GM23338 (cell line): ENCODE measurements around the gene CNTN3.

Experiments used
- EZH2 ChIP-seq: fragments of 200-600 bp; sonication (generic); IDR thresholded peaks from one replicate; pipeline ENCODE4 v1.8.0; 2017; ENCODE audit warnings: antibody characterized with exemption, mild to moderate bottlenecking, low read depth; ENCODE audit not compliant: unreplicated experiment
- NANOG ChIP-seq: IDR thresholded peaks from 2 replicates; pipeline ENCODE4 v1.6.1; 2016; ENCODE audit warnings: antibody characterized with exemption, borderline replicate concordance
- POLR2AphosphoS5 ChIP-seq: IDR thresholded peaks from 2 replicates; pipeline ENCODE4 v1.6.1; 2016; ENCODE audit warnings: antibody characterized with exemption, low read depth
- STAT1 ChIP-seq: IDR thresholded peaks from one replicate; pipeline ENCODE4 v1.6.1; 2016; ENCODE audit warnings: antibody characterized with exemption; ENCODE audit not compliant: unreplicated experiment
- TF ChIP-seq, protein P1 (sequence below), 2 experiments: fragments of 200-600 bp in 1 of 2; sonication (generic) in 1 of 2; conservative IDR thresholded peaks; 2 replicates each; pipeline versions ENCODE4 v1.5.1 to v1.6.1; 2016 to 2017; ENCODE audit warnings: antibody characterized with exemption in 2 of 2, low read depth in 2 of 2, mild to moderate bottlenecking in 2 of 2, moderate library complexity in 1 of 2
- TF ChIP-seq, protein P2 (sequence below): IDR thresholded peaks from 2 replicates; pipeline ENCODE4 v1.6.1; 2016; ENCODE audit warnings: antibody characterized with exemption
- TF ChIP-seq, protein P3 (sequence below): IDR thresholded peaks from one replicate; pipeline ENCODE4 v1.6.1; 2018; ENCODE audit warnings: antibody characterized with exemption; ENCODE audit not compliant: unreplicated experiment

DNA sequence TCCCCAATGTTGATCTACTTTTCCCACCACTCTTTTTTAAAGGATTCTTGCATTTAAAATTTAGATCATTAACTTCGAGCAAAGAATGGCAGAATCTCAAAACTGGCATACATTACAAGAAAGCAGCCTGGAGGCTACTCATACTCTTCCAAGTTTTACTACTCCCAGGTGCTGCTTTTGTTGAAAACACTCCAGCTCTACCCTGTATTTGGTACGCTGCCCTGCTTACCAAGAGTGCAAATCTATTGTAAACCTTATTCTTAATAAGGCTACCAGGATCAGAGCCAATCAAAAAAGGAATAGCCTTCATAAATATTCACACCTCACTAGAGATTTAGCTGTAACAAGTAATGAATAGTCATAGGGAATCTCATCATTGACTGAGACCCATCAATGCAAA, 11.6 kb upstream of the CNTN3 start:
- TF ChIP-seq STAT1: no peak
- TF ChIP-seq, protein P1, sequence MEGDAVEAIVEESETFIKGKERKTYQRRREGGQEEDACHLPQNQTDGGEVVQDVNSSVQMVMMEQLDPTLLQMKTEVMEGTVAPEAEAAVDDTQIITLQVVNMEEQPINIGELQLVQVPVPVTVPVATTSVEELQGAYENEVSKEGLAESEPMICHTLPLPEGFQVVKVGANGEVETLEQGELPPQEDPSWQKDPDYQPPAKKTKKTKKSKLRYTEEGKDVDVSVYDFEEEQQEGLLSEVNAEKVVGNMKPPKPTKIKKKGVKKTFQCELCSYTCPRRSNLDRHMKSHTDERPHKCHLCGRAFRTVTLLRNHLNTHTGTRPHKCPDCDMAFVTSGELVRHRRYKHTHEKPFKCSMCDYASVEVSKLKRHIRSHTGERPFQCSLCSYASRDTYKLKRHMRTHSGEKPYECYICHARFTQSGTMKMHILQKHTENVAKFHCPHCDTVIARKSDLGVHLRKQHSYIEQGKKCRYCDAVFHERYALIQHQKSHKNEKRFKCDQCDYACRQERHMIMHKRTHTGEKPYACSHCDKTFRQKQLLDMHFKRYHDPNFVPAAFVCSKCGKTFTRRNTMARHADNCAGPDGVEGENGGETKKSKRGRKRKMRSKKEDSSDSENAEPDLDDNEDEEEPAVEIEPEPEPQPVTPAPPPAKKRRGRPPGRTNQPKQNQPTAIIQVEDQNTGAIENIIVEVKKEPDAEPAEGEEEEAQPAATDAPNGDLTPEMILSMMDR (conservative IDR thresholded peaks at IDR 0.05; ENCODE audit: low read depth in 2 of 2): no peak
- TF ChIP-seq EZH2: no peak
- TF ChIP-seq POLR2AphosphoS5: no peak
- TF ChIP-seq, protein P2, sequence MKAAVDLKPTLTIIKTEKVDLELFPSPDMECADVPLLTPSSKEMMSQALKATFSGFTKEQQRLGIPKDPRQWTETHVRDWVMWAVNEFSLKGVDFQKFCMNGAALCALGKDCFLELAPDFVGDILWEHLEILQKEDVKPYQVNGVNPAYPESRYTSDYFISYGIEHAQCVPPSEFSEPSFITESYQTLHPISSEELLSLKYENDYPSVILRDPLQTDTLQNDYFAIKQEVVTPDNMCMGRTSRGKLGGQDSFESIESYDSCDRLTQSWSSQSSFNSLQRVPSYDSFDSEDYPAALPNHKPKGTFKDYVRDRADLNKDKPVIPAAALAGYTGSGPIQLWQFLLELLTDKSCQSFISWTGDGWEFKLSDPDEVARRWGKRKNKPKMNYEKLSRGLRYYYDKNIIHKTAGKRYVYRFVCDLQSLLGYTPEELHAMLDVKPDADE: no peak
- no peak for TF ChIP-seq NANOG
- TF ChIP-seq, protein P3, sequence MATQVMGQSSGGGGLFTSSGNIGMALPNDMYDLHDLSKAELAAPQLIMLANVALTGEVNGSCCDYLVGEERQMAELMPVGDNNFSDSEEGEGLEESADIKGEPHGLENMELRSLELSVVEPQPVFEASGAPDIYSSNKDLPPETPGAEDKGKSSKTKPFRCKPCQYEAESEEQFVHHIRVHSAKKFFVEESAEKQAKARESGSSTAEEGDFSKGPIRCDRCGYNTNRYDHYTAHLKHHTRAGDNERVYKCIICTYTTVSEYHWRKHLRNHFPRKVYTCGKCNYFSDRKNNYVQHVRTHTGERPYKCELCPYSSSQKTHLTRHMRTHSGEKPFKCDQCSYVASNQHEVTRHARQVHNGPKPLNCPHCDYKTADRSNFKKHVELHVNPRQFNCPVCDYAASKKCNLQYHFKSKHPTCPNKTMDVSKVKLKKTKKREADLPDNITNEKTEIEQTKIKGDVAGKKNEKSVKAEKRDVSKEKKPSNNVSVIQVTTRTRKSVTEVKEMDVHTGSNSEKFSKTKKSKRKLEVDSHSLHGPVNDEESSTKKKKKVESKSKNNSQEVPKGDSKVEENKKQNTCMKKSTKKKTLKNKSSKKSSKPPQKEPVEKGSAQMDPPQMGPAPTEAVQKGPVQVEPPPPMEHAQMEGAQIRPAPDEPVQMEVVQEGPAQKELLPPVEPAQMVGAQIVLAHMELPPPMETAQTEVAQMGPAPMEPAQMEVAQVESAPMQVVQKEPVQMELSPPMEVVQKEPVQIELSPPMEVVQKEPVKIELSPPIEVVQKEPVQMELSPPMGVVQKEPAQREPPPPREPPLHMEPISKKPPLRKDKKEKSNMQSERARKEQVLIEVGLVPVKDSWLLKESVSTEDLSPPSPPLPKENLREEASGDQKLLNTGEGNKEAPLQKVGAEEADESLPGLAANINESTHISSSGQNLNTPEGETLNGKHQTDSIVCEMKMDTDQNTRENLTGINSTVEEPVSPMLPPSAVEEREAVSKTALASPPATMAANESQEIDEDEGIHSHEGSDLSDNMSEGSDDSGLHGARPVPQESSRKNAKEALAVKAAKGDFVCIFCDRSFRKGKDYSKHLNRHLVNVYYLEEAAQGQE: no peak
